GM19463 (cell line): ENCODE measurements around the gene SLC47A2.

Experiments used
- ATAC-seq: cut with Tn5 transposase; IDR thresholded peaks from one replicate; pipeline ENCODE4 v1.9.1; 2021; ENCODE audit warnings: mild to moderate bottlenecking, moderate library complexity; ENCODE audit not compliant: unreplicated experiment

The SLC47A2 gene

GRCh38 chr17:19728084-19728495 lies 11.7 kb upstream of the SLC47A2 start:
- ATAC-seq: no peak

GRCh38 chr17:19727501-19728078 lies 11.2 kb upstream of the SLC47A2 start:
- no peak for ATAC-seq

- no peak for ATAC-seq
Measured at GRCh38 chr17:19726631-19727376, 10.4 kb upstream of the SLC47A2 start.

- no peak for ATAC-seq
Measured at GRCh38 chr17:19725486-19725885, 9.1 kb upstream of the SLC47A2 start.

- ATAC-seq: no peak
Measured at GRCh38 chr17:19724501-19725420, 8.4 kb upstream of the SLC47A2 start.

GRCh38 chr17:19723964-19724363 lies 7.6 kb upstream of the SLC47A2 start:
- ATAC-seq: no peak

- no peak for ATAC-seq
Measured at GRCh38 chr17:19720631-19721426, 4.4 kb upstream of the SLC47A2 start.

- ATAC-seq: no peak
Measured at GRCh38 chr17:19720210-19720475, 3.8 kb upstream of the SLC47A2 start.

- no peak for ATAC-seq
Measured at GRCh38 chr17:19719355-19720209, 3.2 kb upstream of the SLC47A2 start.

GRCh38 chr17:19718613-19719354 lies 2.4 kb upstream of the SLC47A2 start:
- no peak for ATAC-seq

GRCh38 chr17:19718041-19718612 lies 1.7 kb upstream of the SLC47A2 start:
- ATAC-seq: no peak

- ATAC-seq: no peak
Measured at GRCh38 chr17:19717411-19717908, 1.1 kb upstream of the SLC47A2 start.

GRCh38 chr17:19717031-19717360 lies 612 bp upstream of the SLC47A2 start:
- no peak for ATAC-seq

- ATAC-seq: no peak
Measured at GRCh38 chr17:19714542-19715411, 1.6 kb downstream of the SLC47A2 start.

GRCh38 chr17:19713901-19714361 lies 2.5 kb downstream of the SLC47A2 start:
- no peak for ATAC-seq

- no peak for ATAC-seq
Measured at GRCh38 chr17:19713462-19713861, 2.9 kb downstream of the SLC47A2 start.

- no peak for ATAC-seq
Measured at GRCh38 chr17:19712436-19713004, 3.9 kb downstream of the SLC47A2 start.

- no peak for ATAC-seq
Measured at GRCh38 chr17:19709841-19710240, 6.5 kb downstream of the SLC47A2 start.
